AG10803 (cell line): ENCODE data around the gene ARHGEF28.
A peak's percentile ranks its signal among the peaks of the same experiment; 100 is the strongest.

Experiments used
- DNase-seq: peaks from one replicate; pipeline ENCODE4 v3.0.0; 2010; ENCODE audit warnings: low read depth
- H3K4me3 ChIP-seq: 2 replicates; pipeline ENCODE4 v1.5.1; 2011; ENCODE audit warnings: mild to moderate bottlenecking, low read length, control low read depth
- TF ChIP-seq, protein P1 (sequence below): conservative IDR thresholded peaks from 2 replicates; pipeline ENCODE4 v1.5.1; 2011; ENCODE audit warnings: mild to moderate bottlenecking, low read length, control low read depth, inconsistent platforms

ARHGEF28 gene

DNA sequence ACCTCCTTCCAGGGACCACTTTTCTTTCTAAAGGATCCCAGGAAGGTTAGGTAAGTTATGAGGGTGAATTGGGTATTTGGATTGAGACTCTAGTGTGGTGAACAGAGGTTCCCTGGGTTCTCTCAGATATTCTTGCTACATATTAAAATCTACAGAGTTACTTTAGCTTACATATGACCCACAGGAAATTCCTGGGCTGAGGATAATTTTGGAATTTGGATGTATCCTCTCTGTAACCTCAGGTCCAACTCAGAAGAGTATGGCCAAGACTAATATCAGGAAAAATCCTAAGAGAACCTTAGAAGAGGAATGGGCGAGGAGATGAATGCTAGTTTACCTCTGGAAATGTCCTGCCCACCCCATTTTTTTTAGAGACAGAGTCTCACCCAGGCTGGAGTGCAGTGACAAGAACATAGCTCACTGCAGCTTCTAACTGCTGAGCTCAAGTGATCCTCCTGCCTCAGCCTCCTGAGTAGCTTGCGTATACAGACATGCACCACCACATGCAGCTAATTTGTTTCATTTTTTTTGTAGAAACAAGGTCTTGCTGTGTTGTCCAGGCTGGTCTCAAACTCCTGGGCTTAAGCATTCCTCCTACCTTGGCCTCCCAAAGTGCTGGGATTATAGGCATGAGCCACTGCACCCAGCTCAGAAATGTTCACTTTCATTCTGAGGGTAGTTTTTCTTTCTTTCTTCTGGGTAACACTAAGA is 196.4 kb downstream of the ARHGEF28 start:
- no peak overlapping the region for H3K4me3 ChIP-seq
- peak; percentile 61 for DNase-seq
- TF ChIP-seq, protein P1, sequence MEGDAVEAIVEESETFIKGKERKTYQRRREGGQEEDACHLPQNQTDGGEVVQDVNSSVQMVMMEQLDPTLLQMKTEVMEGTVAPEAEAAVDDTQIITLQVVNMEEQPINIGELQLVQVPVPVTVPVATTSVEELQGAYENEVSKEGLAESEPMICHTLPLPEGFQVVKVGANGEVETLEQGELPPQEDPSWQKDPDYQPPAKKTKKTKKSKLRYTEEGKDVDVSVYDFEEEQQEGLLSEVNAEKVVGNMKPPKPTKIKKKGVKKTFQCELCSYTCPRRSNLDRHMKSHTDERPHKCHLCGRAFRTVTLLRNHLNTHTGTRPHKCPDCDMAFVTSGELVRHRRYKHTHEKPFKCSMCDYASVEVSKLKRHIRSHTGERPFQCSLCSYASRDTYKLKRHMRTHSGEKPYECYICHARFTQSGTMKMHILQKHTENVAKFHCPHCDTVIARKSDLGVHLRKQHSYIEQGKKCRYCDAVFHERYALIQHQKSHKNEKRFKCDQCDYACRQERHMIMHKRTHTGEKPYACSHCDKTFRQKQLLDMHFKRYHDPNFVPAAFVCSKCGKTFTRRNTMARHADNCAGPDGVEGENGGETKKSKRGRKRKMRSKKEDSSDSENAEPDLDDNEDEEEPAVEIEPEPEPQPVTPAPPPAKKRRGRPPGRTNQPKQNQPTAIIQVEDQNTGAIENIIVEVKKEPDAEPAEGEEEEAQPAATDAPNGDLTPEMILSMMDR = no peak

DNA sequence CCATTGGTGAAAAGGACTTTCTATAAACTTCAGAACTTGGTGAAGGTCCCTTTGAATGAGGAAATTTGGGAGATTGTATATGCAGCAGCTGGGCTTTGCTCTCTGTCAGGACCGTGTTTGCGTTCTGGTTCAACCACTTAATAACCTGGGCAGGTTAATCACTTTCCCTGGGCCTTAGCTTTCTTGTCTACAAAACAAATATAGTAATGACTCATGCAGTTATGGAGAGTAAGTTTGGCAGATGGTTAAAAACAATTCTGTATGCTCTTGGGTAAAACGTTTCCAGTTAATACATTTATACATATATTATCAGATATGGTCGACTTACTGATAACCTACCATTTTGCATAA is 197.0 kb downstream of the ARHGEF28 start:
- no peak overlapping the region for H3K4me3 ChIP-seq
- TF ChIP-seq, protein P1 = no peak
- no peak for DNase-seq

DNA sequence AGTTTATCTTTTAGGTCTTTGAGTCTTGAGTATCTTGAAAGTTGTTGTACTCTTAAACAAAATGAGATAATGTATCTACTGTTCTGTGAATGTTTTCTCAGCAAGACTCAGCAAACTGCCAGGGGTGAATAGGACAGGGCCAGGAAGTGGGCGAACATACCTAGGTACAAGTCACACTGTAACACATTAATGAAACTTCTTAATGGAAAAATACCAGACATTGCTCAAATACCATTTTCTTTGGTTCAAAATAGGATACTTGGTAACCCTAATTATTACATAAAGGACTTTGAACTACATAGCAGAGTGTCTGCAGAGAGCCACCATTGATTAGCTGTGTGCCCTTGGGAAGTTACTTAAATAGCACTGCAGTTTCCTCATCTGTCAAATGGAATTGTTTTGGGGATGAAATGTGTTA is 197.5 kb downstream of the ARHGEF28 start:
- TF ChIP-seq, protein P1 = no peak
- DNase-seq = peak; percentile 74
- no peak overlapping the region for H3K4me3 ChIP-seq

DNA sequence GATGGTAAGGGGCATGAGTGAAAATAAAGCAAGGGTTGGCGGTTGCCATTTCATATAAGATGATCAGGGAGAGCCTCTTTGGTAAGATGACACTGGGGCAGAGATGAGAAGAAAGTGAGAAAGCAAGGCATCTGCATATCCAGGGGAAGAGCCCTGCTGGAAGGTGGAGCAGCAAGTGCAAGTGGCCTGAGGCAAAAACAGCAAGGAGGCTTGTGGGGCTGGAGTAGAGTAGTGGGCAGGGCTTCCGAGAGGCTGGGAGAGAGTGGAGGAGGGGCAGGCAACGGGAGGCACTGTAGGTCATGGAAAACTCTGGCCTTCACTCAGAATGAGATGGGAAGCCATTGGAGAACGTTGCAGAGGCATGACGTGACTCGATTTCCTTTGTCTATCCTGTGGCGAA is 199.2 kb downstream of the ARHGEF28 start:
- TF ChIP-seq, protein P1 = no peak
- no peak for DNase-seq
- no peak overlapping the region for H3K4me3 ChIP-seq

DNA sequence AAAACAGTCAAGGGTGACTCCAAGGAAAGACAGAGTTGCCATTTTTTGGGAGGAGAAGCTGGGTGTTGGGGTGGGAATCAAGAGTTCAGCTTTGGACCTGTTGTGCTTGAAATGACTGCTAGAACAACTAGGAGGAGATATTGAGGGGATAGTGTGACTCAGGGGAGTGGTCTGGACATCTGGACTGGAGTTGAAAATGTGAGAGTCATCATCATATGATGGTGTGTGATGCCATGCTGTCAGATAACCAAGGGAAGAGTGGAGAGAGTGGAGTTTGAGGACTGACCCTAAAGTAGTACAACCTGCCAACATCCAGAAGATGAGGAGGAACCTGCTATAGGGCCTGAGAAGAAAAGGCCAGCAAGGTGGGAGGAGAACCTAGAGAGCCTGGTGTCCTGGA is 199.7 kb downstream of the ARHGEF28 start:
- H3K4me3 ChIP-seq = no peak overlapping the region
- no peak for DNase-seq
- TF ChIP-seq, protein P1 = no peak

DNA sequence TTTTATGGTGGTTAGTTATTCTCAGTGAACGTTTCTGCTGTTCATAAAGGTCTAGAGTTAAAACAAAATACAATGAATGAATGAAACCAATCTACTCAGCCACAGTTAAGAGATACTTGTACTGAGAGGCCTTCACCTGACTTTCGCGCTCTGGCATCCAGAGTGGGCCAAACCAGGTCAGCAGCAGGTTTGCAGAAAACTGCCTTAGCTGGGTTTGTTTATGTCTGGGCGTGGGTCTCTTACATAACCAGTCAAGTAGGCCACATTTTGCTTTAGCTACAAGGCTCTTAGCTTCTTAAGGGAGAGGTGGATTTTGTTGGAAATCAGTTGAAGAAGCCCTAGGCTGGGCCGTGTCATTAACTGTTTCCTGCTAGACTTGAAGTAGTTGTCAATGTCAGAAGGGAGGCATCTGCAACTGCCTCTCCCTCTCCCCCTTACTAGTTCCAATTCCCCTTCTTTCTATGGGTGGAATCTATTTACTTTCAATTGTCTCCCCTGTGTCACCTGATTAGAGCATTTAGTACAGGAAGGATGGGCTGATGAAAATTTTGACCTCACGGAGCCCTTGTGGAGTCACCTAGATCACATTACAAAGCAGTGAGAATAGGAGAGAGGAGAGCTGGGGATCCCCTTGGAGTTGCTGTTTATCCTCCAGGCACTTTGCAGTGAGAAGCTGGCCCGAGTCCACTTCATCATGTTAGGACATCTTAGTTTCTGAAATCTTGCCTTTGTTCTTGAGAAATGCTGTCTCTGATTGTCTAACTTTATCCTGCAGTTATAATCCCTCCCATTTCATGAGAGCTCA is 200.5 kb downstream of the ARHGEF28 start:
- TF ChIP-seq, protein P1 = no peak
- no peak overlapping the region for H3K4me3 ChIP-seq
- DNase-seq = peak; percentile 80

DNA sequence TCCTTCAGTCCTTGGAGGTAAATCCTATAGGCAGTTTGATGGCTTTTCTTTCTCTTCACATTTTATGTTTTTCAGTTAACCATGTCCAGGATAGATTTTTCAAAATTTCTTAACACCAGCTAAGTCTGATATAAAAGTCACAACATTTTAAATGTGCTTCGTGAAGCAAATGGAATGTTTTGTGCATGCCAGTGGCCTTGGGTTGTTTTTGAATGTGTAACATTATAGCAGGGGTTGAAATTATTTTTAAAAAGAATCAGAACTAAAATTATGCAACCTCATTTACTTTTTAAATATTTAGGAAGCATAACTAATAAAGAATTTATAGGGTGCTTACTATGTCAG is 201.1 kb downstream of the ARHGEF28 start:
- no peak overlapping the region for H3K4me3 ChIP-seq
- TF ChIP-seq, protein P1 = no peak
- DNase-seq = peak; percentile 70
